ENCODE measurements around the gene UNC93A. TPM values are rescaled to one million over a fixed set of nuclear protein-coding genes. Genes with fewer than 3 reads are reported as not detected.
"Not testable (repeated sequence)": the region's sequence is repeated elsewhere in the genome, so short reads cannot be mapped to it uniquely, and the experiment has no call there.

Gene UNC93A
- total RNA-seq, 1 donor from 2014 or later = not detected

- ATAC-seq (ENCODE audit: low read depth) = no peak
- peaks cover 7% of the 10 kb centered on the region for H3K27me3 Mint-ChIP-seq
These were observed 14.7 kb downstream of the UNC93A start for GRCh38 chr6:167305796-167306195.

DNA sequence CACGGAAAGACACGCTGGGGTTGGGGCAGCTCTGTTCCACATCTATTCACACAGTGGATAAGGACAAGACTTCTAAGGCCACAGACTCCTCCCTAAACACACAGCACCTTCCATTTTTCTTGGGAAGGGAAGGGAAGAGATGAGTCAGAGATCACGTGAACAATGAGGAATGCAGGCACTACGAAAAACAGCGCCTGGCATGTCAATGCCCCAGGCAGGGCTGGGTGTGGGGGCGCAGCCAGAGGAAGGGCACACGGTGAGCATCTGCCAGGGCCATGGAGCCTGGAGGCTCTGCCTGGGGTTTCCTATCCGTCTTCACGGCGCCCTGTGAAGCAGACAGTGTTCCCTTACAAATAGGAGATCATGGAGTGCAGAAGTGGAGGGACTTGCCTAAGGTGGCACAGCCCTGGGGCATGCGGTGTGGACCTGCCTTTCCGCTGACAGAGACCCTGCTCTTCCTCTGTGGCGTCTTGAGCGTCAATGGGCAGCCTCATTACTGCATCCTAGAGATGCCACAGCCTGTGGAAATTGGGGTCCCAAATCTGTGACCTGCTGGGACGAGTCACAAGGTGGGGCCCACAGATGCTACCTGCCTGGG lies 15.4 kb downstream of the UNC93A start:
- POLR2A ChIA-PET = no interaction called here
- no peaks in the 10 kb centered on the region for H3K4me1 Mint-ChIP-seq

More at GRCh38 chr6:167305796-167306195, 14.7 kb downstream of the UNC93A start:
- Mint-ChIP-seq H3K27ac (no peak overlapping the region), H3K36me3 (ENCODE audit: low read depth) (no peaks in the 10 kb centered on the region), H3K9me3 (no peaks in the 10 kb centered on the region), H3K4me3 (no peak overlapping the region), H3K4me1 (no peaks in the 10 kb centered on the region)
- ChIA-PET CTCF (no interaction called here), POLR2A (no interaction called here)
- DNase-seq = no peak
- intact Hi-C loops (cut with micrococcal nuclease) = no loop called here
- no peak for TF ChIP-seq CTCF (IDR thresholded peaks at IDR 0.05)

GRCh38 chr6:167307342-167307955 lies 16.3 kb downstream of the UNC93A start:
- POLR2A ChIA-PET = no interaction called here
- TF ChIP-seq CTCF (IDR thresholded peaks at IDR 0.05) = no peak
- no peaks in the 10 kb centered on the region for H3K36me3 Mint-ChIP-seq (ENCODE audit: low read depth)
- ATAC-seq (ENCODE audit: low read depth) (no peak), DNase-seq (no peak)
- intact Hi-C loops (cut with micrococcal nuclease) = no loop called here
- CTCF ChIA-PET = no interaction called here
- H3K27me3 Mint-ChIP-seq = peaks cover 7% of the 10 kb centered on the region
- no peak overlapping the region for H3K27ac Mint-ChIP-seq
- H3K9me3 Mint-ChIP-seq = no peaks in the 10 kb centered on the region
- no peak overlapping the region for H3K4me3 Mint-ChIP-seq
- H3K4me1 Mint-ChIP-seq = no peaks in the 10 kb centered on the region

More for the DNA sequence above, 15.4 kb downstream of the UNC93A start:
- DNase-seq (no peak), ATAC-seq (ENCODE audit: low read depth) (no peak)
- Mint-ChIP-seq H3K4me3 (no peak overlapping the region), H3K27me3 (peaks cover 9% of the 10 kb centered on the region), H3K36me3 (ENCODE audit: low read depth) (no peaks in the 10 kb centered on the region), H3K27ac (no peak overlapping the region), H3K9me3 (no peaks in the 10 kb centered on the region)
- no peak for TF ChIP-seq CTCF (IDR thresholded peaks at IDR 0.05)
- CTCF ChIA-PET = no interaction called here
- intact Hi-C loops (cut with micrococcal nuclease) = no loop called here

DNA sequence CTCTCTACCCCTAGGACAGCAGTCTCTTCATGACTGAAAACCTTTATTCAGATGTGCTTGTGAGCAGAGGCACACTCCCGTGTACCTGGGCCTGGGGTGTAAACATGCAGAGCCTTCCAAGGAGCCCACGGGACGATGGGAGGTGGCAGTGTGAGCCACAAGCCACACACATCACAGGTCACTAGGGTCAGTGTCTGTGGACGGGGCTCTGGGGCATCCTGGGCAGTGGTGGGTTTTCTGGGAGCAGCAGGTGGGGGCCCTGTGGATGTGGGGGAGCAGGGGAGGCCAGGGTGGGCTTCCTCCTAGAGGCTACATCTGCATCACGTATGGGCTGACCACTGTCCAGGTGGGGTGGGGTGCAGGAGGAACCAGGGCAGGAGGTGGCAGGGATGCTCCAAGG lies 17.1 kb downstream of the UNC93A start:
- Mint-ChIP-seq H3K4me3 (no peak overlapping the region), H3K27me3 (peaks cover 2% of the 10 kb centered on the region), H3K9me3 (no peaks in the 10 kb centered on the region), H3K36me3 (ENCODE audit: low read depth) (no peaks in the 10 kb centered on the region), H3K4me1 (no peaks in the 10 kb centered on the region), H3K27ac (no peak overlapping the region)
- DNase-seq (no peak), ATAC-seq (ENCODE audit: low read depth) (no peak)
- ChIA-PET POLR2A (no interaction called here), CTCF (no interaction called here)
- TF ChIP-seq CTCF (IDR thresholded peaks at IDR 0.05) = no peak
- intact Hi-C loops (cut with micrococcal nuclease) = no loop called here

DNA sequence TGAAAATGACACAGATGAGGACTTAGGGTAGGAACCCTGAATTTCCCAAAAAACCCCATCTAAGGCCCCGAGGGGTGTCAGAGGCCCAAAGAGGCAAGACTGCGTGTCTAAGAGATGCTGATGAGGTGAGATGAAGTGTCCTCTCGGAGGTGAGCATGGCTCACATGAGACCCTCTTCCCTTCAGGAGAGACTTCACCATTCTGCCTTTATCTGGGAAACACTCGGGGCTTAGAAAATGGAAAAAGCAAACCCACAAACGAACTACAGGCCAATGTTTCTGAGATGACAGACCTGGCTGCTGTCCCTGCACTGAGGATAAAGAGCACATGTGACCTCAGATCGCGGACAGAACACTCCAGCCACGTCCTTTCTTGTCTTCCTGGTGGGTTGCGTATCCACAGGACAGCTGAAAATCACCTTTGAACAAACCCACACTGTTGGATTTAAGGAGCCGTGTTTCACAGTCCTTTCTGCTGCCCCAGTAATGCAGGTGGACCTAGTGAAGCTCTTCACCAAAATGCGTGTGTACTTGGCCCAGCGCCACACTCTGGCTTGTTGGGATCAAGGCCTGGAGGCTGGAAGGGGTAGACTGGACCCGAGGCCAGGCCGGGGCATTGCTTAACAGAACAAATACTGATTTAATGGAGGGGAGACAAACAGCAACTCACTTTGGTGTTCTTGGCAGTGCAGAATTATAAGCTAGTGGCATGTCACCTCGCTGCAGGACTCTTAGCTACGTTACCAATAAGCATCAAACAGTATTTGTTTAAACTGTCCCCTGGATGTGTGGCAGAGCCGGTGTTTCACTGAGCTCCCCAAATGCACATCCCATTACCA lies 18.5 kb downstream of the UNC93A start:
- DNase-seq; CTCF ChIA-PET; intact Hi-C loops (cut with micrococcal nuclease); POLR2A ChIA-PET; H3K36me3 Mint-ChIP-seq (ENCODE audit: low read depth); H3K4me1 Mint-ChIP-seq; H3K4me3 Mint-ChIP-seq; H3K9me3 Mint-ChIP-seq; H3K27me3 Mint-ChIP-seq; ATAC-seq (ENCODE audit: low read depth); H3K27ac Mint-ChIP-seq: not testable (repeated sequence)

Data from activated B cell treated with CpG ODN at 0.5 μM for 24 hours (primary cell).